ENCODE results near the gene RNF181.
"Not testable (repeated sequence)": the region's sequence is repeated elsewhere in the genome, so short reads cannot be mapped to it uniquely, and the experiment has no call there.

RNF181 gene

GRCh38 chr2:85583667-85584353 lies 11.7 kb upstream of the RNF181 start:
- DNase-seq (ENCODE audit: low spot score): peak; percentile 40
- Mint-ChIP-seq H3K9me3 (no peaks in the 10 kb centered on the region), H3K27ac (peak overlapping the region; percentile 83), H3K36me3 (ENCODE audit: low read depth) (peaks cover 26% of the 10 kb centered on the region), H3K27me3 (ENCODE audit: low read depth) (no peaks in the 10 kb centered on the region), H3K4me1 (ENCODE audit: low read depth) (peaks cover 46% of the 10 kb centered on the region), H3K4me3 (peak overlapping the region; percentile 81)

GRCh38 chr2:85584354-85584856 lies 11.1 kb upstream of the RNF181 start, which contains the start of gene VAMP5:
Gene VAMP5, plus strand, starts transcription at chr2:85584431. Its CDS starts 60 bp downstream, at chr2:85584491.
- peak within 1 kb of the TSS; percentile 85 for H3K27ac Mint-ChIP-seq
- no peaks in the 10 kb centered on the region for H3K27me3 Mint-ChIP-seq (ENCODE audit: low read depth)
- no peak for DNase-seq (ENCODE audit: low spot score)
- H3K9me3 Mint-ChIP-seq: no peaks in the 10 kb centered on the region
- H3K4me1 Mint-ChIP-seq (ENCODE audit: low read depth): peaks cover 41% of the 10 kb centered on the region
- peak within 1 kb of the TSS; percentile 85 for H3K4me3 Mint-ChIP-seq
- peaks cover 24% of the 10 kb centered on the region for H3K36me3 Mint-ChIP-seq (ENCODE audit: low read depth)

GRCh38 chr2:85584857-85585780 lies 10.4 kb upstream of the RNF181 start:
- no peaks in the 10 kb centered on the region for H3K27me3 Mint-ChIP-seq (ENCODE audit: low read depth)
- peak overlapping the region; percentile 85 for H3K27ac Mint-ChIP-seq
- H3K4me1 Mint-ChIP-seq (ENCODE audit: low read depth): peaks cover 37% of the 10 kb centered on the region
- H3K36me3 Mint-ChIP-seq (ENCODE audit: low read depth): peaks cover 21% of the 10 kb centered on the region
- H3K9me3 Mint-ChIP-seq: no peaks in the 10 kb centered on the region
- DNase-seq (ENCODE audit: low spot score): no peak
- H3K4me3 Mint-ChIP-seq: peak overlapping the region; percentile 85

GRCh38 chr2:85585781-85586105 lies 9.8 kb upstream of the RNF181 start:
- no peak for DNase-seq (ENCODE audit: low spot score)
- H3K27ac Mint-ChIP-seq: peak overlapping the region; percentile 85
- H3K4me1 Mint-ChIP-seq (ENCODE audit: low read depth): peaks cover 34% of the 10 kb centered on the region
- H3K36me3 Mint-ChIP-seq (ENCODE audit: low read depth): peaks cover 18% of the 10 kb centered on the region
- H3K9me3 Mint-ChIP-seq: no peaks in the 10 kb centered on the region
- H3K4me3 Mint-ChIP-seq: peak overlapping the region; percentile 85
- no peaks in the 10 kb centered on the region for H3K27me3 Mint-ChIP-seq (ENCODE audit: low read depth)

- no peak overlapping the region for H3K4me3 Mint-ChIP-seq
- H3K27me3 Mint-ChIP-seq (ENCODE audit: low read depth): no peaks in the 10 kb centered on the region
- H3K36me3 Mint-ChIP-seq (ENCODE audit: low read depth): peaks cover 4% of the 10 kb centered on the region
- no peak overlapping the region for H3K27ac Mint-ChIP-seq
- peaks cover 32% of the 10 kb centered on the region for H3K4me1 Mint-ChIP-seq (ENCODE audit: low read depth)
- no peaks in the 10 kb centered on the region for H3K9me3 Mint-ChIP-seq
- no peak for DNase-seq (ENCODE audit: low spot score)
Observed at GRCh38 chr2:85588236-85588635, 7.3 kb upstream of the RNF181 start.

- no peak overlapping the region for H3K27ac Mint-ChIP-seq
Observed at GRCh38 chr2:85588645-85589044, 6.9 kb upstream of the RNF181 start.

GRCh38 chr2:85589181-85589580 lies 6.4 kb upstream of the RNF181 start:
- H3K4me1 Mint-ChIP-seq (ENCODE audit: low read depth): peaks cover 29% of the 10 kb centered on the region
- no peak overlapping the region for H3K4me3 Mint-ChIP-seq
- H3K9me3 Mint-ChIP-seq: no peaks in the 10 kb centered on the region
- H3K36me3 Mint-ChIP-seq (ENCODE audit: low read depth): no peaks in the 10 kb centered on the region
- no peaks in the 10 kb centered on the region for H3K27me3 Mint-ChIP-seq (ENCODE audit: low read depth)
- no peak overlapping the region for H3K27ac Mint-ChIP-seq
- DNase-seq (ENCODE audit: low spot score): no peak

More at GRCh38 chr2:85588645-85589044, 6.9 kb upstream of the RNF181 start:
- Mint-ChIP-seq H3K27me3 (ENCODE audit: low read depth) (no peaks in the 10 kb centered on the region), H3K9me3 (no peaks in the 10 kb centered on the region), H3K36me3 (ENCODE audit: low read depth) (peaks cover under 1% of the 10 kb centered on the region), H3K4me1 (ENCODE audit: low read depth) (peaks cover 29% of the 10 kb centered on the region), H3K4me3 (no peak overlapping the region)
- no peak for DNase-seq (ENCODE audit: low spot score)

- peaks cover 32% of the 10 kb centered on the region for H3K4me1 Mint-ChIP-seq (ENCODE audit: low read depth)
- H3K36me3 Mint-ChIP-seq (ENCODE audit: low read depth): no peaks in the 10 kb centered on the region
- H3K27ac Mint-ChIP-seq: no peak overlapping the region
- no peaks in the 10 kb centered on the region for H3K9me3 Mint-ChIP-seq
- H3K27me3 Mint-ChIP-seq (ENCODE audit: low read depth): no peaks in the 10 kb centered on the region
- H3K4me3 Mint-ChIP-seq: no peak overlapping the region
- DNase-seq (ENCODE audit: low spot score): no peak
Observed at GRCh38 chr2:85589982-85590791, 5.4 kb upstream of the RNF181 start.

GRCh38 chr2:85590950-85591349 lies 4.6 kb upstream of the RNF181 start:
- H3K36me3 Mint-ChIP-seq (ENCODE audit: low read depth): peaks cover 4% of the 10 kb centered on the region
- H3K27me3 Mint-ChIP-seq (ENCODE audit: low read depth): no peaks in the 10 kb centered on the region
- no peak for DNase-seq (ENCODE audit: low spot score)

GRCh38 chr2:85591563-85591962 lies 4.0 kb upstream of the RNF181 start:
- DNase-seq (ENCODE audit: low spot score): no peak
- H3K36me3 Mint-ChIP-seq (ENCODE audit: low read depth): peaks cover 4% of the 10 kb centered on the region
- H3K4me1 Mint-ChIP-seq (ENCODE audit: low read depth): peaks cover 29% of the 10 kb centered on the region
- H3K27ac Mint-ChIP-seq: no peak overlapping the region
- no peaks in the 10 kb centered on the region for H3K27me3 Mint-ChIP-seq (ENCODE audit: low read depth)
- H3K4me3 Mint-ChIP-seq: no peak overlapping the region
- H3K9me3 Mint-ChIP-seq: no peaks in the 10 kb centered on the region

More at GRCh38 chr2:85590950-85591349, 4.6 kb upstream of the RNF181 start:
- H3K4me3 Mint-ChIP-seq: no peak overlapping the region
- no peak overlapping the region for H3K27ac Mint-ChIP-seq
- H3K4me1 Mint-ChIP-seq (ENCODE audit: low read depth): peaks cover 29% of the 10 kb centered on the region
- H3K9me3 Mint-ChIP-seq: no peaks in the 10 kb centered on the region

- Mint-ChIP-seq H3K4me3 (peak overlapping the region; percentile 20), H3K4me1 (ENCODE audit: low read depth) (peaks cover 32% of the 10 kb centered on the region)
- not testable (repeated sequence) for DNase-seq (ENCODE audit: low spot score); H3K27me3 Mint-ChIP-seq (ENCODE audit: low read depth); H3K9me3 Mint-ChIP-seq; H3K27ac Mint-ChIP-seq; H3K36me3 Mint-ChIP-seq (ENCODE audit: low read depth)
Observed at GRCh38 chr2:85592299-85592698, 3.2 kb upstream of the RNF181 start.

- Mint-ChIP-seq H3K9me3 (no peaks in the 10 kb centered on the region), H3K4me1 (ENCODE audit: low read depth) (peaks cover 28% of the 10 kb centered on the region), H3K27ac (no peak overlapping the region), H3K27me3 (ENCODE audit: low read depth) (no peaks in the 10 kb centered on the region), H3K36me3 (ENCODE audit: low read depth) (peaks cover 10% of the 10 kb centered on the region), H3K4me3 (peak overlapping the region; percentile 32)
- DNase-seq (ENCODE audit: low spot score): no peak
Observed at GRCh38 chr2:85593023-85593422, 2.5 kb upstream of the RNF181 start.

- peak overlapping the region; percentile 100 for H3K4me3 Mint-ChIP-seq
- H3K27me3 Mint-ChIP-seq (ENCODE audit: low read depth): no peaks in the 10 kb centered on the region
- peak overlapping the region; percentile 94 for H3K27ac Mint-ChIP-seq
- no peak for DNase-seq (ENCODE audit: low spot score)
- no peaks in the 10 kb centered on the region for H3K9me3 Mint-ChIP-seq
- peaks cover 12% of the 10 kb centered on the region for H3K36me3 Mint-ChIP-seq (ENCODE audit: low read depth)
- H3K4me1 Mint-ChIP-seq (ENCODE audit: low read depth): peaks cover 23% of the 10 kb centered on the region
Observed at GRCh38 chr2:85594715-85595300, 737 bp upstream of the RNF181 start.

All from T-helper 2 cell treated with Interferon-gamma antibody and Interleukin-4, amounts not matched to agents 5 μg/mL and 100 μg/mL, for 36 hours (primary cell).